KMS-11 (cell line): ENCODE results near the gene PEBP1.

Experiments used
- H2AFZ ChIP-seq: fragments of 200-600 bp; sonication (generic); 2 replicates; pipeline ENCODE4 v1.6.1; 2016; ENCODE audit warnings: antibody characterized with exemption, mixed run types, low read depth
- H3K27ac ChIP-seq: fragments of 200-600 bp; sonication (generic); 2 replicates; pipeline ENCODE4 v1.6.1; 2016; ENCODE audit warnings: mild to moderate bottlenecking, mixed run types
- H3K27me3 ChIP-seq: fragments of 200-600 bp; sonication (generic); 2 replicates; pipeline ENCODE4 v1.6.1; 2017; ENCODE audit warnings: mild to moderate bottlenecking, low read depth, mixed run types, moderate library complexity; ENCODE audit not compliant: insufficient read depth
- H3K36me3 ChIP-seq: fragments of 200-600 bp; sonication (generic); 2 replicates; pipeline ENCODE4 v1.6.1; 2017; ENCODE audit warnings: mild to moderate bottlenecking, mixed run types; ENCODE audit not compliant: insufficient read depth
- H3K4me1 ChIP-seq: fragments of 200-600 bp; sonication (generic); 2 replicates; pipeline ENCODE4 v1.6.1; 2016; ENCODE audit warnings: mild to moderate bottlenecking, low read depth, mixed run types; ENCODE audit not compliant: poor library complexity, severe bottlenecking
- H3K4me2 ChIP-seq: fragments of 200-600 bp; sonication (generic); 2 replicates; pipeline ENCODE4 v1.7.0; 2016; ENCODE audit warnings: mild to moderate bottlenecking, mixed run types
- H3K4me3 ChIP-seq: fragments of 200-600 bp; sonication (generic); IDR thresholded peaks from 2 replicates; pipeline ENCODE4 v1.6.1; 2017; ENCODE audit warnings: low read depth, low read length, mixed read lengths; ENCODE audit not compliant: insufficient read depth
- H3K79me2 ChIP-seq: fragments of 200-600 bp; sonication (generic); 2 replicates; pipeline ENCODE4 v1.6.1; 2016; ENCODE audit warnings: low read depth, mixed run types; ENCODE audit not compliant: insufficient read depth
- H3K9ac ChIP-seq: fragments of 200-600 bp; sonication (generic); 2 replicates; pipeline ENCODE4 v1.6.1; 2016; ENCODE audit warnings: mild to moderate bottlenecking, mixed run types
- H4K20me1 ChIP-seq: fragments of 200-600 bp; sonication (generic); 2 replicates; pipeline ENCODE4 v1.6.1; 2016; ENCODE audit warnings: mild to moderate bottlenecking, mixed run types; ENCODE audit not compliant: insufficient read depth
- CTCF ChIP-seq: fragments of 200-600 bp; sonication (generic); conservative IDR thresholded peaks from 2 replicates; pipeline ENCODE4 v1.6.1; 2017; ENCODE audit warnings: low read depth, mild to moderate bottlenecking, antibody characterized with exemption, low read length, moderate library complexity, mixed read lengths

PEBP1 gene

GRCh38 chr12:118145113-118145797, 9.3 kb downstream of the PEBP1 start:
- Histone ChIP-seq H3K4me1 (no peaks in the 10 kb centered on the region), H2AFZ (no peak overlapping the region), H4K20me1 (no peaks in the 10 kb centered on the region), H3K79me2 (no peaks in the 10 kb centered on the region), H3K27ac (no peak overlapping the region), H3K4me2 (no peak overlapping the region), H3K9ac (no peak overlapping the region), H3K4me3 (no peak overlapping the region), H3K27me3 (no peaks in the 10 kb centered on the region), H3K36me3 (no peaks in the 10 kb centered on the region)
- no peak for TF ChIP-seq CTCF

- Histone ChIP-seq H3K4me2 (no peak overlapping the region), H3K4me3 (no peak overlapping the region), H3K79me2 (no peaks in the 10 kb centered on the region), H3K36me3 (no peaks in the 10 kb centered on the region), H3K4me1 (no peaks in the 10 kb centered on the region), H2AFZ (no peak overlapping the region), H3K27ac (no peak overlapping the region), H3K9ac (no peak overlapping the region), H3K27me3 (no peaks in the 10 kb centered on the region), H4K20me1 (no peaks in the 10 kb centered on the region)
- no peak for TF ChIP-seq CTCF
Measured at GRCh38 chr12:118145798-118146156, 9.9 kb downstream of the PEBP1 start.

- Histone ChIP-seq H4K20me1 (no peaks in the 10 kb centered on the region), H3K79me2 (no peaks in the 10 kb centered on the region), H3K27me3 (no peaks in the 10 kb centered on the region), H3K4me1 (no peaks in the 10 kb centered on the region), H3K4me2 (no peak overlapping the region), H3K4me3 (no peak overlapping the region), H2AFZ (no peak overlapping the region), H3K36me3 (no peaks in the 10 kb centered on the region), H3K27ac (no peak overlapping the region), H3K9ac (no peak overlapping the region)
- no peak for TF ChIP-seq CTCF
Measured at GRCh38 chr12:118148287-118148686, 12.4 kb downstream of the PEBP1 start.

GRCh38 chr12:118150625-118151024, 14.7 kb downstream of the PEBP1 start:
- no peak overlapping the region for H3K27ac ChIP-seq
- H3K4me3 ChIP-seq, result no peak overlapping the region
- no peak overlapping the region for H3K9ac ChIP-seq
- no peaks in the 10 kb centered on the region for H3K27me3 ChIP-seq
- no peak overlapping the region for H2AFZ ChIP-seq
- H3K4me2 ChIP-seq, result no peak overlapping the region
- H3K79me2 ChIP-seq, result no peaks in the 10 kb centered on the region
- no peaks in the 10 kb centered on the region for H4K20me1 ChIP-seq
- H3K4me1 ChIP-seq, result no peaks in the 10 kb centered on the region
- TF ChIP-seq CTCF, result no peak
- H3K36me3 ChIP-seq, result no peaks in the 10 kb centered on the region
